Hepatocyte (in vitro differentiated cells): ENCODE data around the gene RABL6. TPM values are rescaled to one million over a fixed set of nuclear protein-coding genes. Genes with fewer than 3 reads are reported as not detected.
A peak's percentile ranks its signal among the peaks of the same experiment; 100 is the strongest.

Experiments used
- DNase-seq: peaks from one replicate; pipeline ENCODE4 v3.0.0-alpha.2; 2016; ENCODE audit warnings: low spot score
- H2AFZ ChIP-seq: fragments of 200-600 bp; sonication (generic); 2 replicates; pipeline ENCODE4 v1.6.0; 2016; ENCODE audit warnings: antibody characterized with exemption, mild to moderate bottlenecking
- H3K27ac ChIP-seq: fragments of 200-600 bp; sonication (generic); 2 replicates; pipeline ENCODE4 v1.5.1; 2016; ENCODE audit warnings: mild to moderate bottlenecking
- H3K27me3 ChIP-seq: fragments of 200-600 bp; sonication (generic); 2 replicates; pipeline ENCODE4 v1.6.1; 2016
- H3K36me3 ChIP-seq: fragments of 200-600 bp; sonication (generic); replicated peaks from 2 replicates; pipeline ENCODE4 v1.5.1; 2016; ENCODE audit warnings: low read depth; ENCODE audit not compliant: insufficient read depth
- H3K4me1 ChIP-seq: fragments of 200-600 bp; sonication (generic); 2 replicates; pipeline ENCODE4 v1.5.1; 2016; ENCODE audit warnings: mild to moderate bottlenecking, moderate library complexity; ENCODE audit not compliant: insufficient read depth
- H3K4me2 ChIP-seq: fragments of 200-600 bp; sonication (generic); 2 replicates; pipeline ENCODE4 v1.6.0; 2016
- H3K4me3 ChIP-seq: fragments of 200-600 bp; sonication (generic); 2 replicates; pipeline ENCODE4 v1.5.1; 2016; ENCODE audit warnings: mild to moderate bottlenecking
- H3K79me2 ChIP-seq: fragments of 200-600 bp; sonication (generic); 2 replicates; pipeline ENCODE4 v1.6.0; 2017; ENCODE audit warnings: mild to moderate bottlenecking
- H3K9me2 ChIP-seq: fragments of 200-600 bp; sonication (generic); replicated peaks from 2 replicates; pipeline ENCODE4 v1.6.0; 2017; ENCODE audit warnings: mild to moderate bottlenecking; ENCODE audit not compliant: insufficient read depth
- H3K9me3 ChIP-seq: fragments of 200-600 bp; sonication (generic); 2 replicates; pipeline ENCODE4 v1.5.1; 2016; ENCODE audit warnings: low read depth, mild to moderate bottlenecking
- H4K20me1 ChIP-seq: fragments of 200-600 bp; sonication (generic); 2 replicates; pipeline ENCODE4 v1.6.0; 2016; ENCODE audit warnings: mild to moderate bottlenecking; ENCODE audit not compliant: insufficient read depth, poor library complexity, severe bottlenecking
- CTCF ChIP-seq: fragments of 200-600 bp; sonication (generic); IDR thresholded peaks from 2 replicates; pipeline ENCODE4 v1.5.1; 2016; ENCODE audit warnings: antibody characterized with exemption, mild to moderate bottlenecking; ENCODE audit not compliant: poor library complexity
- EZH2 ChIP-seq: fragments of 200-600 bp; sonication (generic); IDR thresholded peaks from 2 replicates; pipeline ENCODE4 v1.6.1; 2016; ENCODE audit warnings: antibody characterized with exemption, mild to moderate bottlenecking, borderline replicate concordance
- EZH2phosphoT487 ChIP-seq: fragments of 200-600 bp; sonication (generic); IDR thresholded peaks from one replicate; pipeline ENCODE4 v1.6.1; 2018; ENCODE audit warnings: antibody characterized with exemption, mild to moderate bottlenecking, low read depth, moderate library complexity; ENCODE audit not compliant: unreplicated experiment, severe bottlenecking
- WGBS: methylation state at CpG from one replicate; pipeline ENCODE4 v1.1.6; 2016; ENCODE audit warnings: low lambda C conversion rate; ENCODE audit errors: missing lambda C conversion rate; 5-methylcytosine and 5-hydroxymethylcytosine counted together
- polyA plus RNA-seq: library from polyadenylated mRNA; unstranded; fragments of >200 nt; fragmentation: Nextera tagmentation; extraction: Ambion mirVana; gene quantifications from 2 replicates; pipeline ENCODE4 v1.2.1, GENCODE V29; 2016
- total RNA-seq: library from RNA; depleted of rRNA; stranded (reverse); fragments of >200 nt; gene quantifications from 2 replicates; pipeline ENCODE4 v1.2.3, GENCODE V29; 2014

RABL6 gene
- total and polyA plus RNA-seq, 2 experiments from 2014 or later, result 72.3 to 103 TPM

- 89% methylated on average over 5 of the region's 5 CpGs for WGBS
- no peak for TF ChIP-seq EZH2phosphoT487
- no peak for TF ChIP-seq EZH2
- no peak for TF ChIP-seq CTCF
- Histone ChIP-seq H3K79me2 (no peaks in the 10 kb centered on the region), H3K4me1 (peaks cover 2% of the 10 kb centered on the region), H4K20me1 (no peaks in the 10 kb centered on the region), H3K36me3 (no peaks in the 10 kb centered on the region), H3K9me2 (no peaks in the 10 kb centered on the region), H3K4me2 (no peak overlapping the region), H2AFZ (no peak overlapping the region), H3K27me3 (no peaks in the 10 kb centered on the region), H3K27ac (no peak overlapping the region), H3K4me3 (no peak overlapping the region), H3K9me3 (no peaks in the 10 kb centered on the region)
- no peak for DNase-seq
These were observed 68.7 kb downstream of the RABL6 start for GRCh38 chr9:136876476-136876875.

- Histone ChIP-seq H4K20me1 (no peaks in the 10 kb centered on the region), H2AFZ (no peak overlapping the region), H3K79me2 (no peaks in the 10 kb centered on the region), H3K4me2 (no peak overlapping the region), H3K4me1 (peaks cover 11% of the 10 kb centered on the region), H3K36me3 (no peaks in the 10 kb centered on the region), H3K9me3 (no peaks in the 10 kb centered on the region), H3K9me2 (no peaks in the 10 kb centered on the region), H3K27ac (no peak overlapping the region), H3K27me3 (no peaks in the 10 kb centered on the region), H3K4me3 (no peak overlapping the region)
- no peak for DNase-seq
- no peak for TF ChIP-seq EZH2phosphoT487
- no peak for TF ChIP-seq CTCF
- TF ChIP-seq EZH2, result no peak
- WGBS, result 88% methylated on average over 10 of the region's 11 CpGs
These were observed 72.9 kb downstream of the RABL6 start for GRCh38 chr9:136880651-136881050.

- Histone ChIP-seq H3K27me3 (no peaks in the 10 kb centered on the region), H3K36me3 (no peaks in the 10 kb centered on the region), H3K9me3 (no peaks in the 10 kb centered on the region), H2AFZ (no peak overlapping the region), H3K4me2 (peak overlapping the region; percentile 61), H3K27ac (peak overlapping the region; percentile 80), H3K9me2 (no peaks in the 10 kb centered on the region), H3K4me1 (peaks cover 11% of the 10 kb centered on the region), H3K4me3 (no peak overlapping the region), H4K20me1 (no peaks in the 10 kb centered on the region), H3K79me2 (peaks cover under 1% of the 10 kb centered on the region)
- no peak for TF ChIP-seq CTCF
- no peak for TF ChIP-seq EZH2
- 21% methylated on average over 8 of the region's 9 CpGs for WGBS
- peak; percentile 82 for DNase-seq
These were observed 74.0 kb downstream of the RABL6 start for GRCh38 chr9:136881691-136882108.
